RWPE2 (cell line): ENCODE measurements around the gene CCL25.

Source experiments
- ATAC-seq: fragments of 200-7000 bp; cut with Tn5 transposase; 3 replicates; pipeline ENCODE4 v1.9.1; 2021; ENCODE audit warnings: low read depth
- DNase-seq: peaks from one replicate; pipeline ENCODE4 v3.0.0-alpha.2; 2020; ENCODE audit warnings: low spot score
- H3K27ac ChIP-seq: fragments of 450-650 bp; 2 replicates; pipeline ENCODE4 v1.5.1; 2017; ENCODE audit warnings: mild to moderate bottlenecking; ENCODE audit not compliant: poor library complexity, severe bottlenecking
- H3K27me3 ChIP-seq: fragments of 250-450 bp; sonication (Bioruptor Pico); 2 replicates; pipeline ENCODE4 v1.5.1; 2021; ENCODE audit warnings: mild to moderate bottlenecking, moderate library complexity; ENCODE audit not compliant: insufficient read depth, poor library complexity, severe bottlenecking
- H3K36me3 ChIP-seq: fragments of 250-450 bp; sonication (Bioruptor Pico); 2 replicates; pipeline ENCODE4 v1.5.1; 2020; ENCODE audit warnings: low read depth, mild to moderate bottlenecking, moderate library complexity
- H3K4me1 ChIP-seq: fragments of 250-450 bp; sonication (Bioruptor Pico); 2 replicates; pipeline ENCODE4 v1.5.1; 2021; ENCODE audit warnings: mild to moderate bottlenecking, moderate library complexity; ENCODE audit not compliant: insufficient read depth, poor library complexity, severe bottlenecking
- H3K4me3 ChIP-seq: fragments of 250-450 bp; sonication (Bioruptor Pico); 2 replicates; pipeline ENCODE4 v1.5.1; 2021; ENCODE audit warnings: mild to moderate bottlenecking, moderate library complexity; ENCODE audit not compliant: severe bottlenecking
- H3K9me3 ChIP-seq: fragments of 250-450 bp; sonication (Bioruptor Pico); 2 replicates; pipeline ENCODE4 v1.5.1; 2021; ENCODE audit warnings: mild to moderate bottlenecking, moderate library complexity; ENCODE audit not compliant: severe bottlenecking
- TF ChIP-seq, protein P1 (sequence below): fragments of 450-650 bp; IDR thresholded peaks from one replicate; pipeline ENCODE4 v1.5.1; 2017; ENCODE audit warnings: mild to moderate bottlenecking, moderate library complexity; ENCODE audit not compliant: poor library complexity, severe bottlenecking

Gene CCL25

DNA sequence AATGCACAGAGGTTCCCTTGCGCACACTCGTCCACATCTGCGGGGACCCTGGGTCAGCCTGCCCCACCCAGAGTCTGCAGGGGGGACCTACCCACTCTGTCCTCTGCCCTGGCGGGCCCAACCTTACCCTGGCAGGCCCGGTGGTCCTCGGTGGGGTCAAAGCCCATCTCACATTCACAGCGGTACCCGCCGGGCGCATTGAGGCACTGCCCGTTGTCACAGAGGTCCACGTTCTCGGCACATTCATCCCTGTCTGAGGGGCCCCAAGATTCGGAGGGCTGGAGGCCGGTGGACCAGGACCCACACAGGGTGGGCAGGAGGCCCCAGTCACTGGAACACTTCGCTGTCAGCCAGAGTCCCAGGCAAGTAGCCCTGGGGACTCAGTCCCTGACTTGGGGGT lies 58.4 kb downstream of the CCL25 start:
- H3K9me3 ChIP-seq: no peaks in the 10 kb centered on the region
- DNase-seq (no peak), ATAC-seq (no peak)
- H3K27me3 ChIP-seq: no peaks in the 10 kb centered on the region
- no peak overlapping the region for H3K4me3 ChIP-seq
- no peak overlapping the region for H3K27ac ChIP-seq
- H3K4me1 ChIP-seq: no peaks in the 10 kb centered on the region
- TF ChIP-seq, protein P1, sequence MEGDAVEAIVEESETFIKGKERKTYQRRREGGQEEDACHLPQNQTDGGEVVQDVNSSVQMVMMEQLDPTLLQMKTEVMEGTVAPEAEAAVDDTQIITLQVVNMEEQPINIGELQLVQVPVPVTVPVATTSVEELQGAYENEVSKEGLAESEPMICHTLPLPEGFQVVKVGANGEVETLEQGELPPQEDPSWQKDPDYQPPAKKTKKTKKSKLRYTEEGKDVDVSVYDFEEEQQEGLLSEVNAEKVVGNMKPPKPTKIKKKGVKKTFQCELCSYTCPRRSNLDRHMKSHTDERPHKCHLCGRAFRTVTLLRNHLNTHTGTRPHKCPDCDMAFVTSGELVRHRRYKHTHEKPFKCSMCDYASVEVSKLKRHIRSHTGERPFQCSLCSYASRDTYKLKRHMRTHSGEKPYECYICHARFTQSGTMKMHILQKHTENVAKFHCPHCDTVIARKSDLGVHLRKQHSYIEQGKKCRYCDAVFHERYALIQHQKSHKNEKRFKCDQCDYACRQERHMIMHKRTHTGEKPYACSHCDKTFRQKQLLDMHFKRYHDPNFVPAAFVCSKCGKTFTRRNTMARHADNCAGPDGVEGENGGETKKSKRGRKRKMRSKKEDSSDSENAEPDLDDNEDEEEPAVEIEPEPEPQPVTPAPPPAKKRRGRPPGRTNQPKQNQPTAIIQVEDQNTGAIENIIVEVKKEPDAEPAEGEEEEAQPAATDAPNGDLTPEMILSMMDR: no peak
- H3K36me3 ChIP-seq: no peaks in the 10 kb centered on the region

DNA sequence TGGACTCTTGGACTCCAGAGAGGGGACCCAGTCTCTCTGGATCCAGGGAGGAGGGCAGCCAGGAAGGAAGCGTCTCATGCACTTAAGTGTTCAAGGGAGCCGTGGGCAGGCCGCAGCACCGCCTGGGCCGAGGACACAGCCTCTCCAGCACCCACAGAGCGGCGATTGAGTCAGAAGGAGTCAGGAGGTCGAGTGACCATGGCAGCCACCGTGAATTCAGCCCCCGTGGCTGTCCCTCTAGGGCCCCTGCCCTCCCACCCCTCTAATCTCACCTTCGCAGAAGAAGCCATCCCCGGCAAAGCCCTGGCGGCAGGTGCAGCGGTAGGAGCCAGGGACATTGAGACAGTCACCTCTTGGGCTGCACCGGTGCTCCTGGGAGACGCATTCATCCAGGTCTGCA lies 58.8 kb downstream of the CCL25 start:
- Histone ChIP-seq H3K4me1 (no peaks in the 10 kb centered on the region), H3K27ac (no peak overlapping the region), H3K9me3 (no peaks in the 10 kb centered on the region), H3K4me3 (no peak overlapping the region), H3K27me3 (no peaks in the 10 kb centered on the region), H3K36me3 (no peaks in the 10 kb centered on the region)
- no peak for ATAC-seq
- DNase-seq: no peak
- TF ChIP-seq, protein P1: no peak
